Renal cortex interstitium (tissue), 11 donors: ENCODE measurements around the gene MUC5B. TPM values are rescaled to one million over a fixed set of nuclear protein-coding genes. Genes with fewer than 3 reads are reported as not detected.
"Not testable (repeated sequence)": the region's sequence is repeated elsewhere in the genome, so short reads cannot be mapped to it uniquely, and the experiment has no call there.

Experiments used
- DNase-seq, 11 donors: peaks; one replicate each; pipeline ENCODE4 v3.0.0-alpha.2; 2013; ENCODE audit warnings: low read depth in 9 of 11, low spot score in 4 of 11; ENCODE audit errors: extremely low read depth in 1 of 11
- polyA plus RNA-seq, 3 donors: library from polyadenylated mRNA; unstranded; fragments of 120-200 nt; gene quantifications; one replicate each; pipeline ENCODE4 v1.2.1, GENCODE V29; 2013; ENCODE audit not compliant: insufficient read length in 3 of 3

Gene MUC5B
- polyA plus RNA-seq, 3 donors, result 0.01 to 0.09 (median 0.05) TPM

- no peak for DNase-seq
Observed at GRCh38 chr11:1237128-1237580, 14.3 kb downstream of the MUC5B start.

GRCh38 chr11:1237851-1238250, 15.0 kb downstream of the MUC5B start:
- DNase-seq, result no peak

GRCh38 chr11:1238767-1239595, 16.1 kb downstream of the MUC5B start:
- peak in 9 of 11 donors; percentile 21 to 56 (median 41) for DNase-seq

DNA sequence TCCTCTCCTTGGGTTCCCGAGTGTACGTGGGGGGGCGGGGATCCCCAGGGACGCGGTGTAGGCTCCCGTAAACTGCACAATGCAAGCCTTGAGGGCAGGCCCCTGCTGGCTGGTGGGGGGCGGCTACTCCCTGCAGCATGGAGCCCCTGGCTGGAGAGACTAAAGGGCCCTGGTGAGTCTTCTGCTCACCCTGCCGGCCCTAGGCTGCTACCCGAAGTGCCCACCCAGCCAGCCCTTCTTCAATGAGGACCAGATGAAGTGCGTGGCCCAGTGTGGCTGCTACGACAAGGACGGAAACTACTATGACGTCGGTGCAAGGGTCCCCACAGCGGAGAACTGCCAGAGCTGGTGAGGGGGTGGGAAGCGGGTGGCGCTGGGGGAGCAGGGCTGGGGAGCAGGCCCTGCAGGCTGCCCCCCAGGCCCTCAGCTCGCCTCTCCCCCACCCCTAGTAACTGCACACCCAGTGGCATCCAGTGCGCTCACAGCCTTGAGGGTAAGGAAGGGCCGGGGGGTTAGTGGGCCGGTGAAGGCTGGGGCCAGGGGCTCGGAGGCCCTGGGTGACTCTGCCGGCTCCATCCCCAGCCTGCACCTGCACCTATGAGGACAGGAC, 16.8 kb downstream of the MUC5B start:
- DNase-seq, result no peak

GRCh38 chr11:1240771-1241170, 17.9 kb downstream of the MUC5B start:
- DNase-seq, result no peak

DNA sequence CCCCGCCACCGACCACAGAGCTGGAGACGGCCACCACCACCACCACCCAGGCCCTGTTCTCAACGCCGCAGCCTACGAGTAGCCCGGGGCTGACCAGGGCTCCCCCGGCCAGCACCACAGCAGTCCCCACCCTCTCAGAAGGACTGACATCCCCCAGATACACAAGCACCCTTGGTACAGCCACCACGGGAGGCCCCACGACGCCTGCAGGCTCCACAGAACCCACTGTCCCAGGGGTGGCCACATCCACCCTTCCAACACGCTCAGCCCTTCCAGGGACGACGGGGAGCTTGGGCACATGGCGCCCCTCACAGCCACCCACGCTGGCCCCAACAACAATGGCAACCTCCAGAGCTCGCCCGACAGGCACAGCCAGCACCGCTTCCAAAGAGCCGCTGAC, 18.8 kb downstream of the MUC5B start:
- DNase-seq, result no peak

GRCh38 chr11:1242289-1242688, 19.4 kb downstream of the MUC5B start:
- DNase-seq, result no peak

GRCh38 chr11:1242751-1243150, 19.9 kb downstream of the MUC5B start:
- DNase-seq, result not testable (repeated sequence)

GRCh38 chr11:1243521-1243920, 20.7 kb downstream of the MUC5B start:
- not testable (repeated sequence) for DNase-seq

- not testable (repeated sequence) for DNase-seq
Observed at GRCh38 chr11:1244557-1244956, 21.7 kb downstream of the MUC5B start.

GRCh38 chr11:1245717-1246116, 22.9 kb downstream of the MUC5B start:
- DNase-seq, result not testable (repeated sequence)

DNA sequence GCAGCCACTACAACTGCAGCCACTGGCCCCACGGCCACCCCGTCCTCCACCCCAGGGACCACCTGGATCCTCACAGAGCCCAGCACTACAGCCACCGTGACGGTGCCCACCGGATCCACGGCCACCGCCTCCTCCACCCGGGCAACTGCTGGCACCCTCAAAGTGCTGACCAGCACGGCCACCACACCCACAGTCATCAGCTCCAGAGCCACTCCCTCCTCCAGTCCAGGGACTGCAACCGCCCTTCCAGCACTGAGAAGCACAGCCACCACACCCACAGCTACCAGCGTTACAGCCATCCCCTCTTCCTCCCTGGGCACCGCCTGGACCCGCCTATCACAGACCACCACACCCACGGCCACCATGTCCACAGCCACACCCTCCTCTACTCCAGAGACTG, 23.4 kb downstream of the MUC5B start:
- not testable (repeated sequence) for DNase-seq

DNA sequence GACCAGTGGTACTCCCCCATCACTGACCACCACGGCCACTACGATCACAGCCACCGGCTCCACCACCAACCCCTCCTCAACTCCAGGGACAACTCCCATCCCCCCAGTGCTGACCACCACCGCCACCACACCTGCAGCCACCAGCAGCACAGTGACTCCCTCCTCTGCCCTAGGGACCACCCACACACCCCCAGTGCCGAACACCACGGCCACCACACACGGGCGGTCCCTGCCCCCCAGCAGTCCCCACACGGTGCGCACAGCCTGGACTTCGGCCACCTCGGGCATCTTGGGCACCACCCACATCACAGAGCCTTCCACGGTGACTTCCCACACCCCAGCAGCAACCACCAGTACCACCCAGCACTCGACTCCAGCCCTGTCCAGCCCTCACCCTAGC, 24.2 kb downstream of the MUC5B start:
- not testable (repeated sequence) for DNase-seq

DNA sequence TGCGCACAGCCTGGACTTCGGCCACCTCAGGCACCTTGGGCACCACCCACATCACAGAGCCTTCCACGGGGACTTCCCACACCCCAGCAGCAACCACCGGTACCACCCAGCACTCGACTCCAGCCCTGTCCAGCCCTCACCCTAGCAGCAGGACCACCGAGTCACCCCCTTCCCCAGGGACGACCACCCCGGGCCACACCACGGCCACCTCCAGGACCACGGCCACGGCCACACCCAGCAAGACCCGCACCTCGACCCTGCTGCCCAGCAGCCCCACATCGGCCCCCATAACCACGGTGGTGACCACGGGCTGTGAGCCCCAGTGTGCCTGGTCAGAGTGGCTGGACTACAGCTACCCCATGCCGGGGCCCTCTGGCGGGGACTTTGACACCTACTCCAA, 26.1 kb downstream of the MUC5B start:
- not testable (repeated sequence) for DNase-seq

DNA sequence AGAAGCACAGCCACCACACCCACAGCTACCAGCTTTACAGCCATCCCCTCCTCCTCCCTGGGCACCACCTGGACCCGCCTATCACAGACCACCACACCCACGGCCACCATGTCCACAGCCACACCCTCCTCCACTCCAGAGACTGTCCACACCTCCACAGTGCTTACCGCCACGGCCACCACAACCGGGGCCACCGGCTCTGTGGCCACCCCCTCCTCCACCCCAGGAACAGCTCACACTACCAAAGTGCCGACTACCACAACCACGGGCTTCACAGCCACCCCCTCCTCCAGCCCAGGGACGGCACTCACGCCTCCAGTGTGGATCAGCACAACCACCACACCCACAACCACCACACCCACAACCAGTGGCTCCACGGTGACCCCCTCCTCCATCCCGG, 27.5 kb downstream of the MUC5B start:
- DNase-seq, result not testable (repeated sequence)

GRCh38 chr11:1251236-1251770, 28.4 kb downstream of the MUC5B start:
- DNase-seq, result no peak

DNA sequence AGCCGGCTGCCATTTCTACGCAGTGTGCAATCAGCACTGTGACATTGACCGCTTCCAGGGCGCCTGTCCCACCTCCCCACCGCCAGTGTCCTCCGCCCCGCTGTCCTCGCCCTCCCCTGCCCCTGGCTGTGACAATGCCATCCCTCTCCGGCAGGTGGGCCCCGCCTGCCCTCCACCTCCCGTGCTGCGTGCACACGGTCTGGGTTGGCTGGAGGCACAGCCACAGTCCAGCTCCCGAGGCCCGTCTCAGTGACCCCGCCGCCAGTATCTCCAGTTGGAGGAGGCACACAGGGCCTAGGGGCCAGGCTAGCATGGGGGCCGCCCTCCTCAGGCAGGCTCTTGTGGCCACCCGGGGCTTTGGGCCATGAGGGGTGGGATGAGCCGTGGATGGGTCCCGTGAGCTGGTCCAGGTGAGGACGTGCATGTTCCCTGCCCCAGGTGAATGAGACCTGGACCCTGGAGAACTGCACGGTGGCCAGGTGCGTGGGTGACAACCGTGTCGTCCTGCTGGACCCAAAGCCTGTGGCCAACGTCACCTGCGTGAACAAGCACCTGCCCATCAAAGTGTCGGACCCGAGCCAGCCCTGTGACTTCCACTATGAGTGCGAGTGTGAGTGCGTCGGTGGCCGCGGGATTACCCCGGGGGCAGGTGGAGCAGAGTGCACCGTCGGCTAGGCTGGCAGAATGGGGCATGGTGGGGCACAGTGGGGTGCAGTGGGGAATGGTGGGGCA, 29.7 kb downstream of the MUC5B start:
- DNase-seq, result no peak

DNA sequence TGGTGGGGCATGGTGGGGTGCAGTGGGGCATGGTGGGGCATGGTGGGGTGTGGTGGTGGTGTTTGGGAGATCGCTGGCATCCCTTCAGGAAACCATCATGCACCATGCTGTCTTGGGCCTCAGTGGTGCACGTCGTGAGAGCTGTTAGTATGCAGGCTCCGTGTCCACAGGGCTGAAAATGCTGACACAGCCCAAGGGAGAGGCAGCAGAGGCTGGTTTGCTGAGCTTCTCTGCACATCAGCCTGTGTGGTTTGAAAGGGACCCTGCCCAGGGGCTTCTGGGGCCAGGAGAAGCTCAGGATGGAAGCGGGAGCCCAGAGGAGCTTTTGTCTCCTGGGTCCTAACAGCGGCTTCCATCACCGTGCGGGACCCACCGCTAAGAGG, 30.2 kb downstream of the MUC5B start:
- no peak for DNase-seq

DNA sequence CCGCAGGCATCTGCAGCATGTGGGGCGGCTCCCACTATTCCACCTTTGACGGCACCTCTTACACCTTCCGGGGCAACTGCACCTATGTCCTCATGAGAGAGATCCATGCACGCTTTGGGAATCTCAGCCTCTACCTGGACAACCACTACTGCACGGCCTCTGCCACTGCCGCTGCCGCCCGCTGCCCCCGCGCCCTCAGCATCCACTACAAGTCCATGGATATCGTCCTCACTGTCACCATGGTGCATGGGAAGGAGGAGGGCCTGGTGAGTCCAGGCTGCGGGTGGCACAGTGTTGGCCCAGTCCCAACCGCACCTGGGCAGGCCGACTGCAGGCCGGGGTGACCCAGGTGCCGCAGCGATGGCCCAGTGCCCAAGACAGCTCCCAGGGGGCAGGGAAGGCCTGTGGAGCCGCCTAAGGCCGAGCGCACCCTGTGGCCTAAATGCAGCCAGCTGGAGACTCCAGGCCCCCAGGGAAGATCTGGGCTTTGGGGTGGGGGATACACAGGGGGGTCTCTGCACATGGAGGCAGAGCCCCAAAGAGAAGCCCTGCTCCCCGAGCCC, 31.3 kb downstream of the MUC5B start:
- DNase-seq, result no peak
